Activated CD8-positive, alpha-beta memory T cell treated with anti-CD3 and anti-CD28 coated beads, Interleukin-2, amount 50 U/mL, for 24 hours (primary cell): ENCODE measurements around the gene MAP2K7.

Experiments
- DNase-seq: peaks from one replicate; pipeline ENCODE4 v3.0.0-alpha.2; 2020; ENCODE audit errors: extremely low read depth

Gene MAP2K7

DNA sequence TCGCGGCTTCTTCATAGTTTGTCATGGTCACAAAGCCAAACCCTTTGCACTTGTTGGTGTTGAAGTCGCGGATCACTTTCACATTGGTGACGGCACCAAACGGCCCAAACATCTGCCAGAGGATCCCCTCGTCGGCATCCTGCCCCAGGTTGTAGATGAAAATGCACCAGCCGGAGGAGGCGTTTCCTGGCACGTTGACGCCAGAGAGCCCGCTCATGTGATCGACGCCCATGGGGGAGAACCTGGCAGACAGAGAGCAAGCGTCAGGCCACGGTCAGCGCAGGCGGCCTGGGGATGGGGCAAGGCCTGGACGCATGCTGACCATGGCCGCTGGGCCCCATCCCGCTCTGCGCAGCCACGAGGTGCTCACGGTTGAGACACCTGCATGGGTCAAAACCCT is 59.9 kb downstream of the MAP2K7 start:
- DNase-seq: no peak
